ENCODE data around the gene AMACR.

- TF ChIP-seq POLR2A (conservative IDR thresholded peaks at IDR 0.05) (no peak), CTCF (IDR thresholded peaks at IDR 0.05 in 2 of 3, conservative IDR thresholded peaks at IDR 0.05 in 1 of 3; ENCODE audit: insufficient read depth in 2 of 3, low read depth in 1 of 3, low read length in 3 of 3) (no peak), EP300 (IDR thresholded peaks at IDR 0.05; ENCODE audit: low read length) (no peak)
Observed at GRCh38 chr5:34047143-34047542, 39.3 kb upstream of the AMACR start.

Data from K562 (cell line).